Stimulated activated CD4-positive, alpha-beta T cell treated with anti-CD3 and anti-CD28 coated beads, TNF-alpha, amount 100 ng/mL, for 1 hour (primary cell): ENCODE results near the gene EME2.

ENCODE experiments used
- DNase-seq, 3 donors: peaks; one replicate each; pipeline ENCODE4 v3.0.0-alpha.2; 2020; ENCODE audit warnings: low read depth in 3 of 3, low spot score in 1 of 3

The EME2 gene

DNA sequence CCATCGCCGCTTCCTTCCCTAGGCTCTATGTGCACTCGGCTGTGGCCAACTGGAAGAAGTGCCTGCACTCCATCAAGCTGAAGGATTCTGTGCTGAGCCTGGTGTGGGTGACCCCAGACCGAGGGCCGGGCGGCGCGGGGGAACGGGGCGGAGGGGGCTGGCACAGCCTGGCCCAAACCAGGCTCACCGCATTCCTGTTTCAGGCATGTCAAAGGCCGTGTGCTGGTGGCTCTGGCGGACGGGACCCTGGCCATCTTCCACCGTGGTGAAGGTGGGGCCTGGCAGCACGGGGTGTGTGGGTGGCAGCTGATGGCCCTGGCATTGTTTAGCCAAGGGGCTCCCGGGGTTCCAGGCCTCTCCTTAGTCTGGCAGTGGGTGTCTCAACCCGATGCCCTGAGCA, 5.9 kb upstream of the EME2 start:
- no peak for DNase-seq

GRCh38 chr16:1767116-1767994, 5.3 kb upstream of the EME2 start:
- no peak for DNase-seq

GRCh38 chr16:1768061-1768766, 4.4 kb upstream of the EME2 start:
- DNase-seq: no peak

- DNase-seq: no peak
Measured at GRCh38 chr16:1768767-1769401, 3.7 kb upstream of the EME2 start.

- DNase-seq: no peak
Measured at GRCh38 chr16:1769402-1770300, 3.0 kb upstream of the EME2 start.

- peak in 1 of 3 donors; percentile 55 for DNase-seq
Measured at GRCh38 chr16:1770328-1771187, 2.1 kb upstream of the EME2 start.

DNA sequence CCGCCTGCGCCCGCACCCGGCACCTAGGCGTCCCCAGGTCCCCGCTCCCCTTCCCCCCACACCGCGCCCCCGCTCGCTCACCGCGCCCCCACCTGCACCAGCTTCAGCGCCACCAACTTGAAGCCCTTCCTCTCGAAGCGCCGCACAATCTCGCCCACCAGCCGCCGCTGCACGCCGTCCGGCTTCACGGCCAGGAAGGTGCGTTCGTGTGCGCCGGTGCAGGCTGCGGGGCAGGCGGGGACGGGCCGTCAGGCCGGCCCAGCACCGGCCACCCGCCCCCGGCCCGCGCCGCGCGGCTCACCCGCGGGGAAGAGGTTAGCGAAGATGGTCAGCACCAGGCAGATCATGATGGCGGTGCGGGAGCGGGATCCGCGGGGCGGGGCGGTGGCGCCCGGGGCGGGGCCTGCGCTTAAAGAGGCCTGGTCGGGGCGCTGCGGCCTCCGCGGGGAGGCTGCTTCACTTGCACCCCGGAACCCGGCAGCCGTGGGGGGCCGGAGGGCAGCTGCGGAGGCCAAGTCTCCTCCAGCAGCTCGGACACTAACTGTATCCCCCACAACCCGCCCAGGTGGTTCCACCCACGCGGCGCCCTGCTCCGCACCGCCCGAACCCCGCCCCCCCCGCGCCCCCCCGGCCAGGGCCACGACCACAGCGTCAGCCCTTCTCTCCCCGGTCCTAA, 1.3 kb upstream of the EME2 start, which contains the start of gene NME3:
Gene NME3, minus strand, starts transcription at position 356 of the 676 bp plus-strand sequence. Its CDS starts 9 bp downstream, at position 347.
- DNase-seq: peak in 2 of 3 donors; percentile 50 to 78

DNA sequence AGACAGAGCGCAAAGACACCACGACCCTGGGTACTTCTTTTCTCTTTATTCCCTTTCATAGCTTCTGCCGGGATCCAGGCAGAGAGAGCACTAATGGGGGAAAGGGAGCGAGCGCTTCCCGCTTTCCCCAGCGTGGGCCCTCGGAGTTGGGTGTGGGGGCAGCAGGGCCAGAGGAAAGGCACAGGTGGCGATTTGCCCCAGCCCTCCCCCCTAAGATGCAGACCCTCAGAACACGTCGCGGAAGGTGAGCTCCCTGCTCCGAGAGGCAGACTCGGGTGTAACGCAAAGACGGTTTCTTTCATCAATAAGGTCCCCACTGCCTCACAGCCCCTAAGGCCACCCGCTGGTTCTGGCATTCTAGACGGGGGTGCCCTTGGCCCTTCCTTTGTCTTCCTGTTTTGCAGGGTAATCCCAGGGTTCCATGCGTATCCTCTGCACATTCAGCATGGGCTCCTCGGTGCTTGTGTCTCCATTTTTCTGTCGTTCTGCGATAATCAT, 697 bp upstream of the EME2 start:
- no peak for DNase-seq

DNA sequence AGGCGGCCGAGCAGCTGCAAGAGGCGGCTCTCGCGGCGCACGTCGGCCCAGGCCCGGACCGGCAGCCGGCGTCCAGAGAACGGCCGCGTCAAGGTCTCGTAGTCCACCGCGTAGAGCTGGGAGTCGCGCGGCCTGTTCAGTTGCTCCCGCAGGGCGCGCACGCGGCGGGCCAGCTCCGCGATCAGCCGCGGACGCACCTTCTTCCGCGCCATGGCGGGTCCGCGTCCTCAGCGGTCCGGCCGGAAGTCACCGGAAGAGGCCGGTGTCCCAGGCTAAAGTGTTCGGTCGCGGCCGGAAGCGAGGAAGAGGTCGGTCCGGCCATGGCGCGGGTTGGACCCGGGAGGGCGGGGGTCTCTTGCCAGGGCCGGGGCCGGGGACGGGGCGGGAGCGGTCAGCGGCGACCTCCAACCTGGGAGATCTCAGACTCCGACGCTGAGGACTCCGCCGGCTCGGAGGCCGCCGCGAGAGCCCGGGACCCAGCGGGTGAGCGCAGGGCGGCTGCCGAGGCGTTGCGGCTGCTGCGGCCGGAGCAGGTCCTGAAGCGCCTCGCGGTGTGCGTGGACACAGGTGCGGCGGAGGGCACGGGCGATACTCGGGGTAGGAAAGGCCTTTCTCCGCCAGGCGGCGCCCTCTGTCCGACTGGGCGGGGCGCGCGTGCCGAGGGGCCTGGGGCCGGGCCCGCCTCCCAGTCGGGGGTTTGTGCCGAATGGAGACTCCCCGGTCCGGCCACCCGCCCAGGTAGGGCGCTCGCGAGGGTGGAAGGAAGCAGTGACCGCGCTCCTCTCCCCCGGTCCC, 495 bp downstream of the EME2 start, which contains the start of gene MRPS34:
Gene MRPS34, minus strand, starts transcription at position 227 of the 795 bp plus-strand sequence. Its CDS starts 15 bp downstream, at position 212.
- DNase-seq: peak; percentile 37 to 71 (median 53)

GRCh38 chr16:1773703-1774447, 1.3 kb downstream of the EME2 start:
- no peak for DNase-seq

- DNase-seq: no peak
Measured at GRCh38 chr16:1774448-1774780, 1.8 kb downstream of the EME2 start.

- DNase-seq: no peak
Measured at GRCh38 chr16:1775006-1775845, 2.6 kb downstream of the EME2 start.

- DNase-seq: no peak
Measured at GRCh38 chr16:1775846-1776671, 3.4 kb downstream of the EME2 start.

GRCh38 chr16:1776672-1776955, 4.0 kb downstream of the EME2 start:
- DNase-seq: no peak

DNA sequence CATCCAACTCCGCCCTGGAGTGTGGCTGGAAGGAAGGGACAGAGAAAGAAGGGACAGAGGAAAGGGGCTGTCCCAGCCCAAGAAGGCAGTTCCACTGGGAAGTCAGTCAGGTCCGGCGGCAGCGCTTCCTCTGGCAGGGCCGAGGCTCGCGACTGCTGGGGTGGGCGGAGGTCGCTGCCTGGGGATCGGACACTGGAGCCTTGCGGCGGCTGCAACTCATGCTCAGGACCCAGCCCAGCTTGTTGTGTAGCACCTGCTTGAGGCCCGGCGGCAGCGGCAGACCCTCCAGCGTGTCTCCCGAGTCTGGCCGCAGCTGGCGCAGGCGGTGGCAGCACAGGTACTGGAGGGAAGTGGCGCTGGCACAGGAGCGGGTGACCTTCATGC, 4.4 kb downstream of the EME2 start:
- no peak for DNase-seq
